Activated T-cell treated with anti-CD3 and anti-CD28 coated beads, Interleukin-2, amount 50 U/mL, for 72 hours (primary cell): ENCODE measurements around the gene WNT16. TPM values are rescaled to one million over a fixed set of nuclear protein-coding genes. Genes with fewer than 3 reads are reported as not detected.
A peak's percentile ranks its signal among the peaks of the same experiment; 100 is the strongest.

Experiments used
- ATAC-seq, 2 donors: fragments of 150-1000 bp; cut with Tn5 transposase; replicated peaks in 1 of 2; 2 replicates each; pipeline ENCODE4 v1.10.0; 2021; ENCODE audit warnings: moderate library complexity in 2 of 2, mild to moderate bottlenecking in 1 of 2
- DNase-seq, 2 donors: peaks; one replicate each; pipeline ENCODE4 v3.0.0; 2021 to 2022; ENCODE audit warnings: mixed read lengths in 1 of 2
- H3K27ac Mint-ChIP-seq: one replicate; pipeline ENCODE4 v1.8.0; 2022; ENCODE audit warnings: mild to moderate bottlenecking, moderate library complexity, mixed read lengths
- H3K27me3 Mint-ChIP-seq: one replicate; pipeline ENCODE4 v1.8.0; 2022; ENCODE audit warnings: low read depth, mixed read lengths
- H3K36me3 Mint-ChIP-seq, 2 donors: one replicate each; pipeline ENCODE4 v1.8.0; 2022; ENCODE audit warnings: mixed read lengths in 2 of 2, mild to moderate bottlenecking in 1 of 2; ENCODE audit not compliant: insufficient read depth in 2 of 2
- H3K4me1 Mint-ChIP-seq: one replicate; pipeline ENCODE4 v1.8.0; 2022; ENCODE audit warnings: low read depth, mixed read lengths
- H3K4me3 Mint-ChIP-seq, 2 donors: one replicate each; pipeline ENCODE4 v1.8.0; 2022; ENCODE audit warnings: mild to moderate bottlenecking in 2 of 2, mixed read lengths in 2 of 2, moderate library complexity in 2 of 2
- H3K9me3 Mint-ChIP-seq, 2 donors: one replicate each; pipeline ENCODE4 v1.8.0; 2022; ENCODE audit warnings: mixed read lengths in 2 of 2
- total RNA-seq, 2 donors: library from RNA; stranded (reverse); gene quantifications; one replicate each; pipeline ENCODE4 v1.2.3, GENCODE V29; 2022

The WNT16 gene
- total RNA-seq, 2 donors from 2014 or later: not detected

DNA sequence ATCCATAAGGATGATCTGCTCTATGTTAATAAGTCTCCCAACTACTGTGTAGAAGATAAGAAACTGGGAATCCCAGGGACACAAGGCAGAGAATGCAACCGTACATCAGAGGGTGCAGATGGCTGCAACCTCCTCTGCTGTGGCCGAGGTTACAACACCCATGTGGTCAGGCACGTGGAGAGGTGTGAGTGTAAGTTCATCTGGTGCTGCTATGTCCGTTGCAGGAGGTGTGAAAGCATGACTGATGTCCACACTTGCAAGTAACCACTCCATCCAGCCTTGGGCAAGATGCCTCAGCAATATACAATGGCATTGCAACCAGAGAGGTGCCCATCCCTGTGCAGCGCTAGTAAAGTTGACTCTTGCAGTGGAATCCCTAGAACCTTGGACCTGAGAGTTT lies 10.3 kb downstream of the WNT16 start:
- no peak overlapping the region for H3K27ac Mint-ChIP-seq
- peaks cover 6% of the 10 kb centered on the region for H3K27me3 Mint-ChIP-seq
- no peaks in the 10 kb centered on the region for H3K4me1 Mint-ChIP-seq
- H3K4me3 Mint-ChIP-seq: no peak overlapping the region
- peaks cover 0 to 6% of the 10 kb centered on the region in 2 donors for H3K36me3 Mint-ChIP-seq
- ATAC-seq: no peak
- no peak for DNase-seq
- H3K9me3 Mint-ChIP-seq: no peaks in the 10 kb centered on the region

DNA sequence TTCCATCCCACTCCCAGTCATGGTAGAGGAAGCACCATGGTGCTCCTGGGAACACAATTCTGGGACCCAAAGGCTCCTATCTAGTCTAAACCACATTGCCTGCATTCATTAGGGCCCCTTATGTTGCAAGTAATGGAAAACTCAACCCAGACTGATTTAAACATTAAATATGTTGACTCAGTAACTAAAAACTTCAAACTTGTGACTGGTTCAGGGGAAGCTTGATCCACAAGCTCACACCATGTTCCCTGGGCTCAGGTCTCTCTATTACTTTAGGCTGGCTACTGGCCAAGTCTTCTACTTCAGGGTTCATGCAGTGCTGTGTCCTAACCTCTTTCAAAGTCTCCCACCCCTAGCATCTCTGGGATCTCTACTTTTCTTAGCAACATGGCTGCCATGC lies 13.1 kb downstream of the WNT16 start:
- DNase-seq: no peak
- no peak for ATAC-seq
- Mint-ChIP-seq H3K9me3 (no peaks in the 10 kb centered on the region), H3K27me3 (no peaks in the 10 kb centered on the region), H3K27ac (no peak overlapping the region), H3K36me3 (peaks cover 0 to 10% of the 10 kb centered on the region in 2 donors), H3K4me3 (no peak overlapping the region), H3K4me1 (no peaks in the 10 kb centered on the region)

DNA sequence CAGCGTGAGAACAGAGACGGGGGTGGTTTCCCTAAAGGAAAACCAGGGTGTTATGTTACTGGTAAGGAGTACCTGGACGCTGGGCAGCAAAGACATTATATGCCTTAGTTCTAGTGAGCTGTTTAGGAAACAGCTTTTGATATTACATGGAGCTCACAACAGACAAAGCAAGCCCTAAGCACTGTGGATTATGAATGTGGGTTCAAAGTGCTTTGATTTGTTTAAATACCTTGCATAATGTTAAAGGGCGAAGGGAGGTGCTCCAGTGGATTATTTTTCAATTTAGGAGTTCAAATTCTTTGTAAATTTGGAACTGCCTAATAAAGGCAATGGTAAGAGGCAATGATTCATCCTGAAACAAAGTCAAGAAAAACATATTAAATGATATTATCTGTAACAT lies 13.8 kb downstream of the WNT16 start:
- Mint-ChIP-seq H3K36me3 (peaks cover 4 to 14% of the 10 kb centered on the region in 2 donors), H3K27me3 (no peaks in the 10 kb centered on the region), H3K9me3 (no peaks in the 10 kb centered on the region), H3K4me3 (no peak overlapping the region), H3K4me1 (no peaks in the 10 kb centered on the region), H3K27ac (no peak overlapping the region)
- ATAC-seq: no peak
- DNase-seq: no peak

DNA sequence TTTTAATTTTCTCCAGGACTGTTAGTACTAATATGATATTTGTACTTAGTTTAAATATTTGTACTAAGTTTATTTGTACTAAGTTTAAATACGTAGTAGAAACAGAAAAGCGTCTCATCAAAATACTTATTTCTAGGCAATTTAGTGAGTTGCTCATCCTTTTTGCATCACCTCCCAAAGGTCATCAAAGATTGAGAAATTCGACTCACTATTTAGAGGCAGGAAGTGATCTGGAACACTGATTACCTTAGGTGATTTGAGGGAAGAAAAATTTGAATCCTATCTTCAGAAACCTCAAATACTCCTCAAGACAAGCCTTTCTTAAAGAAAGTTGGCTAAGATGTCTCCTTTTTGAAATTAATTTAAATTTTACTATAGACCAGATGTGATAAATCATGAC lies 14.5 kb downstream of the WNT16 start:
- no peak overlapping the region for H3K4me3 Mint-ChIP-seq
- no peak for DNase-seq
- no peak for ATAC-seq
- H3K36me3 Mint-ChIP-seq: peaks cover 4 to 14% of the 10 kb centered on the region in 2 donors
- no peaks in the 10 kb centered on the region for H3K27me3 Mint-ChIP-seq
- no peaks in the 10 kb centered on the region for H3K9me3 Mint-ChIP-seq
- no peaks in the 10 kb centered on the region for H3K4me1 Mint-ChIP-seq
- H3K27ac Mint-ChIP-seq: no peak overlapping the region

DNA sequence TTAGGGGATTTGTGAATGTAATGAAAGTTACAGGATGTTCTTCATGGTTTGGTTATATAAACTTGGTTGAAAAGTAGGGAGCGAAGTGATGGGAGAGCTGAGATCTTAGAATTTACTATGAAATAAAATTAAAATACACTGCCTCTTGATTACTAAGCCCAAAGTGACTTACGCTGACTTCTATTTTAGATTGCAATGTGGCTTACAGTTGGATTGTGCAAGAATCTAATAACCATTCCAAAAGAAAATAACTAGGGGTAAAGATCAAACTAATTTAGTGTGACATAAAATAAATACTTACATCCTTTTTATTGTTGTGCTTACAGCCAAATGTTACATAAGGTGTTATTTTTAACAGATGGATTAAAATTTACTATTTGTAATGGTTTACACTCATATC lies 15.3 kb downstream of the WNT16 start:
- DNase-seq (no peak), ATAC-seq (no peak)
- no peaks in the 10 kb centered on the region for H3K9me3 Mint-ChIP-seq
- H3K27me3 Mint-ChIP-seq: no peaks in the 10 kb centered on the region
- H3K36me3 Mint-ChIP-seq: peaks cover 4 to 14% of the 10 kb centered on the region in 2 donors
- H3K27ac Mint-ChIP-seq: no peak overlapping the region
- no peak overlapping the region for H3K4me3 Mint-ChIP-seq
- no peaks in the 10 kb centered on the region for H3K4me1 Mint-ChIP-seq

DNA sequence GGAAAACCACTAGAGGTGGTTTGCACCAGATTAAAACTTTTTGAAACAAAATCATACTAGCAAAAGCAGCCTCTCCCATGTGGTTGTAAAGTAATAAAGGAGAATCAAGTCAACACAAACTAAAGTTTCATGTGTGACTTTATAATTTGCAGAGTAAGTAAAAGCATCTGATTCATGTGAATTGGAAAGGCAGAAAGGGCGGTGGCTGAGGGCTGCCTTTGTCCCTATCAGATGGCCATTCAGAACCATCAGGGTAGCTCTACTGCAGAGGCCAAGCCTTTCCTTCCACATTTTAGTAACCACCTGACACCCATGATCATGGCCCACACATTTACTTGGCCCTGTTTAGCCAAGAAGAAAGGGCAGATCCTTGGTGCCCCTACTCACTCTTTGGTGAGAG lies 15.7 kb downstream of the WNT16 start:
- Mint-ChIP-seq H3K27ac (no peak overlapping the region), H3K4me1 (no peaks in the 10 kb centered on the region), H3K9me3 (no peaks in the 10 kb centered on the region), H3K27me3 (no peaks in the 10 kb centered on the region), H3K36me3 (peaks cover 4 to 14% of the 10 kb centered on the region in 2 donors), H3K4me3 (no peak overlapping the region)
- ATAC-seq: no peak
- DNase-seq: no peak

DNA sequence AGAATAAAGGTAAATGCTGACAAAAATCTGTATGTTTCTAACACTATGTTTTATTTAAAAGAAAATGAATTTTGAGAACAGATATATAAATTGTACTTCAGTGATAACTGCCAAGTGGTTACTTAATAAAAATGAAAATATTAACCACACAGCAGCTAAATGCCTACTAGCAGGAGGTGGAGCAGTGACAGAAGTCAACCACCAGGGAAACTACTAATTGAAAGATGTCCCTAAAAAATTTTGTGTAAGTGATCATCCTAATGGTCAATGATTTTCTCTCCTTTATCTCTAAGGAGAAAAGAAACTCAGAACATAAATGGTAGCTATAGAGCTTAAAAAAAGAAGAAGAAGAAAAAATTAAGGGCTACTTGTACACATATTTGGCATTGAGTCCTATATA lies 22.9 kb downstream of the WNT16 start:
- H3K9me3 Mint-ChIP-seq: no peaks in the 10 kb centered on the region
- H3K27me3 Mint-ChIP-seq: no peaks in the 10 kb centered on the region
- ATAC-seq (no peak), DNase-seq (no peak)
- H3K36me3 Mint-ChIP-seq: peaks cover 7 to 12% of the 10 kb centered on the region in 2 donors
- no peaks in the 10 kb centered on the region for H3K4me1 Mint-ChIP-seq
- no peak overlapping the region for H3K4me3 Mint-ChIP-seq
- no peak overlapping the region for H3K27ac Mint-ChIP-seq

DNA sequence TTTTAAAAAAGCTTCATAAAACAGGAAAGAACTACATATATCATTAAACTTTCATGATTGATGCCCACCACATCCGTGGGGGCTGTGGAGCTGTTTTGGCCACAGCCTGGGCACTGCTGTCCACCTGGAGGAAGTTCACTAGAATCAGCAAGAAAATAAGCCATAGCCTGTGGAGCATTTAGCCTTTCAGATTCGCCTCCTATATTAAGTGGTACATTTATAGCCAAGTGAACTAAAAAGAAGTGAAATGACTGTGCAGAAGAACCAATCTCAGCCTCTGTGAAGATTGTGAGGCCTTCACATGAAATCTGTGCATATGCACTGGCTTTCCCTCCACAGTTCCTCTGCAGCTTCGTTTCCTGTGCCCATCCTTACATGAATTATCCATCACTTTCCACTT lies 23.5 kb downstream of the WNT16 start:
- no peaks in the 10 kb centered on the region for H3K27me3 Mint-ChIP-seq
- H3K4me3 Mint-ChIP-seq: no peak overlapping the region
- no peak overlapping the region for H3K27ac Mint-ChIP-seq
- H3K4me1 Mint-ChIP-seq: no peaks in the 10 kb centered on the region
- DNase-seq: no peak
- H3K36me3 Mint-ChIP-seq: peaks cover 8 to 12% of the 10 kb centered on the region in 2 donors
- no peak for ATAC-seq
- H3K9me3 Mint-ChIP-seq: no peaks in the 10 kb centered on the region

DNA sequence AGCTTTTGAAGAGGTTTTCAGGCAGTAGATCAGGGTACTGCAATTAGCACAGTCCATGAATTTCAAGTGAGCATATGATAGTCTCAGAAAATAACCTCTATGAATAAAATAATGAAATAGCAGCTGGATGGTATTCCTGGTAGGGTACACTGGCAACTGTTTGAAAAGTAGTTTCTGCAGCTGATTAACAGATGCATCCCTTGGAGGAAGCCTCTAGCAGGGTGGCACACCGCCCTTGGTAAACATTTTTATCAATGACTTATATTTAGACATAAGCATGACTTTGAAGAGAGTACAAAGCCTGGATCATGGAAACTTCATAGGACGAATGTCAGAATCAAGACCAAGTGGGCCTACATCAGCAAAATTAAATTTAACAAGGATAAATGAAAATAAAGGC lies 26.8 kb downstream of the WNT16 start:
- Mint-ChIP-seq H3K27me3 (no peaks in the 10 kb centered on the region), H3K4me1 (no peaks in the 10 kb centered on the region), H3K4me3 (no peak overlapping the region), H3K36me3 (peaks cover 7 to 20% of the 10 kb centered on the region in 2 donors), H3K9me3 (no peaks in the 10 kb centered on the region), H3K27ac (no peak overlapping the region)
- ATAC-seq (no peak), DNase-seq (no peak)

DNA sequence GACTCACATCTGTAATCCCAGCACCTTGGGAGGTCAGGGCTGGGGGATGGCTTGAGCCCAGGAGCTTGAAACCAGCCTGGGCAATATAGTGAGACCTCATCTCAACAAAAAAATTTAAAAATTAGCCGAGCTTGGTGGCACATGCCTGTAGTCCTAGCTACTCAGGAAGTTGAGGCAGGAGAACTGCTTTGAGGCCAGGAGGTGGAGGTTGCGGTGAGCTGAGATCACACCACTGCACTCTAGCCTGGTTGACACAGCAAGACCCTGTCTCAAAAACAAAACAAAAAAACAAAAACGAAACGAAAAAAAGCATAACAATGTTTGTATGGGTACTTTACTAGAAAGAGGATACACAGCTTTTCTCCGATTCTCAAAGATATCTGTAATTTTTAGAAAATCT lies 31.8 kb downstream of the WNT16 start:
- no peak for ATAC-seq

DNA sequence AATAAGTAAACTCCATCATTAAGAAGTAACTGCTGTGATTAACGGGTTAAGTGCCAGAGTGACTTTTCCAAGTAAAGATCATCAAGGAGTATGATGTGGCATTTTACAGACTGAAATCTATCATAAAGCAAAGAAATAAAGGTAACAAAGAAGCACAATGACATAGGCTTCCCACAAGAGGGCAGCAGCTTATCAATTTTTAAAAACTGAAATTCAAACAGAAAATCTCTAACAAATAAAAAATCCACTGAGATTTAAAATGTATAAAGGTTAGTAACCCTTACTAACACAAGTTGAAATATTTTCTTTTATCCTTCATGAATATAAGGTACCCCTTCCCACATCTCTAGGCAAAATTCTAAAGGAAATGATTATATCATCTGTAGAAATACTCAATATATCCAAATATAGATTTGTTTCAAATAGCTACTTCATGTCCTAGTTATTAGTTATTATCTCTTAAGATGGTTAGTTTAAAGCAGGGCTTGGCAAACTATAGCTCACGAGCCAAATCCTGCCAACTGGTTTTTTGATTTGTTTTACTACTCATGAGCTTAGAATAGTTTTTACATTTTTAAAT lies 38.1 kb downstream of the WNT16 start:
- peak in 1 of 2 donors; percentile 18 for DNase-seq
- H3K4me1 Mint-ChIP-seq: peaks cover 14% of the 10 kb centered on the region
- no peaks in the 10 kb centered on the region for H3K9me3 Mint-ChIP-seq
- H3K27ac Mint-ChIP-seq: no peak overlapping the region
- H3K4me3 Mint-ChIP-seq: no peak overlapping the region
- no peaks in the 10 kb centered on the region for H3K27me3 Mint-ChIP-seq
- peak; percentile 26 to 36 for ATAC-seq
- peaks cover 5 to 15% of the 10 kb centered on the region in 2 donors for H3K36me3 Mint-ChIP-seq

More for the DNA sequence above, 31.8 kb downstream of the WNT16 start:
- Mint-ChIP-seq H3K4me1 (no peaks in the 10 kb centered on the region), H3K27me3 (no peaks in the 10 kb centered on the region), H3K9me3 (no peaks in the 10 kb centered on the region), H3K4me3 (no peak overlapping the region), H3K36me3 (peaks cover 5 to 19% of the 10 kb centered on the region in 2 donors), H3K27ac (no peak overlapping the region)
- DNase-seq: no peak

DNA sequence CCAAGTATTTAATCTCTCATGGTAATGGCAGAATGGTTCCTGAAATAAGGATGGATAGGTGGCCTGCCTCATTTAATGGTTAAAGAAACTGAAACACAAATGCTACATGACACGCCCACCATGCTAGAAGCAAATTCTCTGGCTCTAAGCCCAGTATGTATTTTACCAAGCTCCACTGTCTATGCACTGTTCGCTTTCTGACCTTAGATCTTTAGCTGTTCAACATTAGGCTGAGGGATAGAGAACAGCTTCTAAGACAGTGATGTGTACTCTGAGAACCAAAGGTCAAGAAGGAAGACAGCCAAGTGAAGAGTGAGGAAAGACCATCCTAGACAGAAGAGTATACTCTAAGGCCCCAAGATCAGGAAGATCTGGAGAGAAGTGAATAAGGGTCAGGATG lies 40.7 kb downstream of the WNT16 start:
- Mint-ChIP-seq H3K4me3 (peak overlapping the region in 1 of 2 donors; percentile 5), H3K4me1 (peaks cover 29% of the 10 kb centered on the region)
- no peak for DNase-seq

DNA sequence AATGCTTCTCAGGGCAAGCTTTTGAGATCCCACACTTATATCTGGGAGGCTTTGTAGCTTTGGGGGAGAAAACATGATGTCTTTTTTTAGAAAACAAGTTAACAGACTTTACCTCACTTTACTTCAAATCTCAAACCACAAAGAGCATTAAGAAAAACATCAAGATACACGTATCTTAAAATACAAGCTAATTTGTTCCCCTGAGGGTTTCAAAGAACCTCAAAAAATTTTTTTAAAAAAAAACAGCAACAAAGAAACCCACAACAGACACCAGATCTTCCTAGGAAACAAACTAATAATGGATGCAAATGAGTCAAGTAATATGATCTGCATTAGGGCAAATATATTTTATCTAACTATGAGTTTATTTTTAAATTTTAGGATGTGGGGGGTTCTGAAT lies 42.6 kb downstream of the WNT16 start:
- H3K4me3 Mint-ChIP-seq: no peak overlapping the region
- peaks cover 3 to 15% of the 10 kb centered on the region in 2 donors for H3K36me3 Mint-ChIP-seq
- DNase-seq: no peak
- no peak for ATAC-seq
- H3K4me1 Mint-ChIP-seq: peaks cover 29% of the 10 kb centered on the region
- H3K27ac Mint-ChIP-seq: no peak overlapping the region
- H3K27me3 Mint-ChIP-seq: no peaks in the 10 kb centered on the region
- H3K9me3 Mint-ChIP-seq: no peaks in the 10 kb centered on the region

More for the DNA sequence above, 40.7 kb downstream of the WNT16 start:
- Mint-ChIP-seq H3K27me3 (no peaks in the 10 kb centered on the region), H3K9me3 (no peaks in the 10 kb centered on the region), H3K36me3 (peaks cover 3 to 15% of the 10 kb centered on the region in 2 donors), H3K27ac (peak overlapping the region; percentile 70)
- ATAC-seq: peak in 1 of 2 donors; percentile 42

DNA sequence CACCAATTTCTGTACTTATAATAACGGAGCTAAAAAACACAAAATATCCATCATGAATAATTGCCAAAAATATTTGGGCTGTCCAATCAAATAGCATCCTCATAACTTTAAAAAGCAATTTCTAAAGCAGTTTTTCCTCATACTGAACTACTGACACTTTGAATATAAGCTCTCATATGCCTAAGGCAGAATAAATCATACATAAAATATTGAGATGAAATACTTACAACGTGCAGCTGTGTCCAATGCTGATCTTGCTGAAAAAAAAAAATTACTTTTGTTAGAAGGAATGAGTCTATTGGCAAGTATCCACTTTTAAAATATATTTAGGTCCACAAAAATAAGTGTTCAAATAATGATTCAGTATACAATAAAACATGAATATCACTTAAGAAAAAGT lies 43.1 kb downstream of the WNT16 start:
- DNase-seq: no peak
- Mint-ChIP-seq H3K4me1 (peaks cover 29% of the 10 kb centered on the region), H3K27me3 (no peaks in the 10 kb centered on the region), H3K27ac (no peak overlapping the region), H3K36me3 (peaks cover 4 to 14% of the 10 kb centered on the region in 2 donors), H3K9me3 (no peaks in the 10 kb centered on the region), H3K4me3 (no peak overlapping the region)
- ATAC-seq: no peak
